Omental fat pad (tissue), 4 donors: ENCODE results near the gene CRIM1. TPM values are rescaled to one million over a fixed set of nuclear protein-coding genes. Genes with fewer than 3 reads are reported as not detected.

Experiments
- ATAC-seq: fragments of 150-250 bp; one replicate; pipeline ENCODE4 v1.9.1; 2016; ENCODE audit warnings: mild to moderate bottlenecking, moderate library complexity; ENCODE audit not compliant: low FRiP score
- DNase-seq: peaks from one replicate; pipeline ENCODE4 v3.0.0-alpha.2; 2019; ENCODE audit warnings: low spot score
- CTCF ChIP-seq, 3 donors: fragments of 450-650 bp; IDR thresholded peaks; one replicate each; pipeline ENCODE4 v1.5.1; 2016 to 2017; ENCODE audit warnings: antibody characterized with exemption in 3 of 3, mild to moderate bottlenecking in 3 of 3, moderate library complexity in 2 of 3
- total RNA-seq, 4 donors: library from RNA; depleted of rRNA; stranded (reverse); fragments of >200 nt; gene quantifications; one replicate each; pipeline ENCODE4 v1.1.0, GENCODE V29; 2016

CRIM1 gene
- total RNA-seq, 4 donors from 2014 or later, result 229 to 252 (median 233) TPM

- TF ChIP-seq CTCF (IDR thresholded peaks at IDR 0.05), result no peak
- no peak for DNase-seq
- no peak for ATAC-seq
Measured at GRCh38 chr2:36379710-36380448, 24.3 kb downstream of the CRIM1 start.

- no peak for DNase-seq
- peak; percentile 20 for ATAC-seq
- TF ChIP-seq CTCF (IDR thresholded peaks at IDR 0.05), result no peak
Measured at GRCh38 chr2:36380624-36381481, 25.3 kb downstream of the CRIM1 start.

GRCh38 chr2:36381993-36382392 is 26.4 kb downstream of the CRIM1 start:
- ATAC-seq, result no peak
- no peak for TF ChIP-seq CTCF (IDR thresholded peaks at IDR 0.05)
- no peak for DNase-seq

- DNase-seq, result no peak
- no peak for ATAC-seq
- TF ChIP-seq CTCF (IDR thresholded peaks at IDR 0.05), result no peak
Measured at GRCh38 chr2:36382472-36382871, 26.9 kb downstream of the CRIM1 start.

GRCh38 chr2:36383726-36384125 is 28.1 kb downstream of the CRIM1 start:
- no peak for ATAC-seq
- TF ChIP-seq CTCF (IDR thresholded peaks at IDR 0.05), result no peak

GRCh38 chr2:36384454-36384853 is 28.9 kb downstream of the CRIM1 start:
- no peak for ATAC-seq
- no peak for DNase-seq
- TF ChIP-seq CTCF (IDR thresholded peaks at IDR 0.05), result no peak

More at GRCh38 chr2:36383726-36384125, 28.1 kb downstream of the CRIM1 start:
- DNase-seq, result no peak
